ENCODE results near the gene DCLK2.

DCLK2 gene

GRCh38 chr4:150248181-150248580 lies 169.9 kb downstream of the DCLK2 start:
- H3K4me2 ChIP-seq, result no peak overlapping the region
- H3K79me2 ChIP-seq (ENCODE audit: insufficient read depth, low read depth), result no peaks in the 10 kb centered on the region
- no peak overlapping the region for H3K27ac ChIP-seq
- no peak overlapping the region for H3K4me3 ChIP-seq (IDR thresholded peaks at IDR 0.05; ENCODE audit: insufficient read depth, low read depth, low read length)
- TF ChIP-seq CTCF (conservative IDR thresholded peaks at IDR 0.05; ENCODE audit: low read depth, low read length), result no peak
- no peaks in the 10 kb centered on the region for H4K20me1 ChIP-seq (ENCODE audit: insufficient read depth)
- peaks cover 14% of the 10 kb centered on the region for H3K4me1 ChIP-seq (ENCODE audit: low read depth, poor library complexity, severe bottlenecking)
- H3K27me3 ChIP-seq (ENCODE audit: insufficient read depth, low read depth), result no peaks in the 10 kb centered on the region
- no peak overlapping the region for H3K9ac ChIP-seq
- H2AFZ ChIP-seq (ENCODE audit: low read depth), result no peak overlapping the region
- H3K36me3 ChIP-seq (ENCODE audit: insufficient read depth), result no peaks in the 10 kb centered on the region

GRCh38 chr4:150250293-150250997 lies 172.2 kb downstream of the DCLK2 start:
- TF ChIP-seq CTCF (conservative IDR thresholded peaks at IDR 0.05; ENCODE audit: low read depth, low read length), result no peak
- no peak overlapping the region for H3K27ac ChIP-seq
- no peak overlapping the region for H3K4me2 ChIP-seq
- no peak overlapping the region for H3K9ac ChIP-seq
- no peaks in the 10 kb centered on the region for H4K20me1 ChIP-seq (ENCODE audit: insufficient read depth)
- H3K27me3 ChIP-seq (ENCODE audit: insufficient read depth, low read depth), result no peaks in the 10 kb centered on the region
- H2AFZ ChIP-seq (ENCODE audit: low read depth), result no peak overlapping the region
- H3K4me3 ChIP-seq (IDR thresholded peaks at IDR 0.05; ENCODE audit: insufficient read depth, low read depth, low read length), result no peak overlapping the region
- no peaks in the 10 kb centered on the region for H3K79me2 ChIP-seq (ENCODE audit: insufficient read depth, low read depth)
- H3K36me3 ChIP-seq (ENCODE audit: insufficient read depth), result no peaks in the 10 kb centered on the region
- no peaks in the 10 kb centered on the region for H3K4me1 ChIP-seq (ENCODE audit: low read depth, poor library complexity, severe bottlenecking)

DNA sequence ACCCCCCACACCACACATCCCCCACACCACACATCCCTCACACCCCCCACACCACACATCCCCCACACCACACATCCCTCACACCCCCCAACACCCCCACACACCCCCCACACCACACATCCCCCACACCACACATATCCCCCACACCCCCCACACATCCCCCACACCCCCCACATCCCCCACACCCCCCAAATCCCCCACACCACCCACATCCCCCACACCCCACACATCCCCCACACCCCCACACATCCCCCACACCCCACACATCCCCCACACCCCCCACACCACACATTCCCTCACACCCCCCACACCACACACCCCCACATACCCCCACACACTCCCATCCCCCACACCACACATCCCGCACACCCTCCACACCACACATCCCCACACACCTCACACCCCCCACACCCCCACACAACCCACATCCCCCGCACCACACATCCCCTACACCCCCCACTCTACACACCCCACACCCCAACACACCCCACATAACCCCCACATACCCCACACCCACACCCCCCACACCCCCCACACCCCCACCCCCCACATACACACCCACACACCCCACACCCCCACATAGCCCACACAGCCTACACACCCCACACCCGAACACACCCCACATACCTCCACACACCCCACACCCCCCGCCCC lies 172.9 kb downstream of the DCLK2 start:
- Histone ChIP-seq H3K4me3 (IDR thresholded peaks at IDR 0.05; ENCODE audit: insufficient read depth, low read depth, low read length) (no peak overlapping the region), H4K20me1 (ENCODE audit: insufficient read depth) (no peaks in the 10 kb centered on the region), H3K4me1 (ENCODE audit: low read depth, poor library complexity, severe bottlenecking) (no peaks in the 10 kb centered on the region), H3K4me2 (no peak overlapping the region), H3K36me3 (ENCODE audit: insufficient read depth) (no peaks in the 10 kb centered on the region), H3K9ac (no peak overlapping the region), H3K27me3 (ENCODE audit: insufficient read depth, low read depth) (no peaks in the 10 kb centered on the region), H3K27ac (no peak overlapping the region), H2AFZ (ENCODE audit: low read depth) (no peak overlapping the region), H3K79me2 (ENCODE audit: insufficient read depth, low read depth) (no peaks in the 10 kb centered on the region)
- TF ChIP-seq CTCF (conservative IDR thresholded peaks at IDR 0.05; ENCODE audit: low read depth, low read length), result no peak

- no peaks in the 10 kb centered on the region for H3K27me3 ChIP-seq (ENCODE audit: insufficient read depth, low read depth)
- no peaks in the 10 kb centered on the region for H3K36me3 ChIP-seq (ENCODE audit: insufficient read depth)
- no peaks in the 10 kb centered on the region for H3K79me2 ChIP-seq (ENCODE audit: insufficient read depth, low read depth)
- H3K4me1 ChIP-seq (ENCODE audit: low read depth, poor library complexity, severe bottlenecking), result no peaks in the 10 kb centered on the region
- TF ChIP-seq CTCF (conservative IDR thresholded peaks at IDR 0.05; ENCODE audit: low read depth, low read length), result no peak
- H3K9ac ChIP-seq, result no peak overlapping the region
- H2AFZ ChIP-seq (ENCODE audit: low read depth), result no peak overlapping the region
- no peaks in the 10 kb centered on the region for H4K20me1 ChIP-seq (ENCODE audit: insufficient read depth)
- H3K4me2 ChIP-seq, result no peak overlapping the region
- H3K4me3 ChIP-seq (IDR thresholded peaks at IDR 0.05; ENCODE audit: insufficient read depth, low read depth, low read length), result no peak overlapping the region
- H3K27ac ChIP-seq, result no peak overlapping the region
Measured at GRCh38 chr4:150251752-150252190, 173.5 kb downstream of the DCLK2 start.
